Fibroblast of lung (primary cell): ENCODE results near the gene DPP7. TPM values are rescaled to one million over a fixed set of nuclear protein-coding genes. Genes with fewer than 3 reads are reported as not detected.

ENCODE experiments used
- DNase-seq, 2 donors: peaks; one replicate each; pipeline versions ENCODE4 v3.0.0 to v3.0.0-alpha.2; 2010; ENCODE audit warnings: low read depth in 2 of 2
- H2AFZ ChIP-seq: 2 replicates; pipeline ENCODE4 v1.5.1; 2012; ENCODE audit warnings: low read length, control low read depth, inconsistent platforms
- H3K27ac ChIP-seq: 2 replicates; pipeline ENCODE4 v1.5.1; 2011; ENCODE audit warnings: low read length, control low read depth; ENCODE audit not compliant: insufficient read depth
- H3K27me3 ChIP-seq: 2 replicates; pipeline ENCODE4 v1.5.1; 2011; ENCODE audit warnings: mild to moderate bottlenecking, low read length; ENCODE audit not compliant: control insufficient read depth, insufficient read depth
- H3K36me3 ChIP-seq: 2 replicates; pipeline ENCODE4 v1.5.1; 2011; ENCODE audit warnings: low read length; ENCODE audit not compliant: control insufficient read depth, insufficient read depth
- H3K4me1 ChIP-seq: 2 replicates; pipeline ENCODE4 v1.5.1; 2011; ENCODE audit warnings: low read length; ENCODE audit not compliant: control insufficient read depth, insufficient read depth; ENCODE audit errors: extremely low read depth
- H3K4me2 ChIP-seq: 2 replicates; pipeline ENCODE4 v1.5.1; 2011; ENCODE audit warnings: low read length, control low read depth; ENCODE audit not compliant: insufficient read depth; ENCODE audit errors: extremely low read depth
- H3K4me3 ChIP-seq, 4 experiments: fragments of 200-600 bp in 1 of 4; sonication (generic) in 1 of 4; replicated peaks in 1 of 4; 2 replicates each; pipeline ENCODE4 v1.5.1; 2011 to 2016; ENCODE audit warnings: low read length in 4 of 4, low read depth in 3 of 4, mild to moderate bottlenecking in 3 of 4, control low read depth in 2 of 4, inconsistent platforms in 1 of 4, mixed read lengths in 1 of 4; ENCODE audit not compliant: insufficient read depth in 1 of 4; ENCODE audit errors: control extremely low read depth in 1 of 4
- H3K79me2 ChIP-seq: 2 replicates; pipeline ENCODE4 v1.5.1; 2012; ENCODE audit warnings: mild to moderate bottlenecking, low read length, inconsistent platforms; ENCODE audit not compliant: control insufficient read depth, insufficient read depth
- H3K9ac ChIP-seq: 2 replicates; pipeline ENCODE4 v1.5.1; 2011; ENCODE audit warnings: mild to moderate bottlenecking, low read length, control low read depth; ENCODE audit not compliant: insufficient read depth
- H3K9me3 ChIP-seq: 2 replicates; pipeline ENCODE4 v1.5.1; 2012; ENCODE audit warnings: low read depth, low read length; ENCODE audit not compliant: control insufficient read depth, insufficient read depth
- H4K20me1 ChIP-seq: 2 replicates; pipeline ENCODE4 v1.5.1; 2011; ENCODE audit warnings: low read length; ENCODE audit not compliant: control insufficient read depth, insufficient read depth; ENCODE audit errors: extremely low read depth
- CTCF ChIP-seq, 2 donors: IDR thresholded peaks in 1 of 2; conservative IDR thresholded peaks in 1 of 2; 1 replicate in 1 of 2; 2 replicates in 1 of 2; pipeline ENCODE4 v1.5.1; 2011 to 2012; ENCODE audit warnings: low read length in 2 of 2, control low read depth in 1 of 2, inconsistent platforms in 1 of 2, low read depth in 1 of 2, mild to moderate bottlenecking in 1 of 2
- EZH2 ChIP-seq: IDR thresholded peaks from 2 replicates; pipeline ENCODE4 v1.5.1; 2012; ENCODE audit warnings: low read length, control low read depth, mild to moderate bottlenecking; ENCODE audit errors: missing control alignments
- polyA plus RNA-seq, 2 donors: library from polyadenylated mRNA; depleted of rRNA in 1 of 2; stranded (reverse) in 1 of 2; unstranded in 1 of 2; fragments of >200 nt; gene quantifications; 2 replicates each; pipeline ENCODE4 v1.2.1, GENCODE V29; 2011 to 2012; ENCODE audit warnings: missing spikeins in 1 of 2
- total RNA-seq: library from RNA; depleted of rRNA; stranded (reverse); fragments of >200 nt; gene quantifications from 2 replicates; pipeline ENCODE4 v1.2.1, GENCODE V29; 2014

DPP7 gene
- total and polyA plus RNA-seq, 2 donors (not counting 1 experiment from before 2014, with no cell fraction given), result 28.6 to 126 TPM

GRCh38 chr9:137097761-137098462, 16.6 kb downstream of the DPP7 start:
- H4K20me1 ChIP-seq, result no peaks in the 10 kb centered on the region
- no peak overlapping the region for H2AFZ ChIP-seq
- H3K36me3 ChIP-seq, result peaks cover 33% of the 10 kb centered on the region
- no peak overlapping the region for H3K4me2 ChIP-seq
- TF ChIP-seq EZH2 (no peak), CTCF (conservative IDR thresholded peaks at IDR 0.05 in 1 of 2, IDR thresholded peaks at IDR 0.05 in 1 of 2; ENCODE audit: low read depth in 1 of 2, low read length in 2 of 2) (no peak)
- no peaks in the 10 kb centered on the region for H3K79me2 ChIP-seq
- no peak for DNase-seq
- no peak overlapping the region for H3K4me3 ChIP-seq
- no peak overlapping the region for H3K9ac ChIP-seq
- no peaks in the 10 kb centered on the region for H3K27me3 ChIP-seq
- H3K9me3 ChIP-seq, result peaks cover 7% of the 10 kb centered on the region
- no peak overlapping the region for H3K27ac ChIP-seq
- H3K4me1 ChIP-seq, result no peaks in the 10 kb centered on the region

- H3K9me3 ChIP-seq, result peaks cover 1% of the 10 kb centered on the region
- no peaks in the 10 kb centered on the region for H3K4me1 ChIP-seq
- H3K36me3 ChIP-seq, result peaks cover 23% of the 10 kb centered on the region
- H3K4me2 ChIP-seq, result no peak overlapping the region
- TF ChIP-seq EZH2 (no peak), CTCF (conservative IDR thresholded peaks at IDR 0.05 in 1 of 2, IDR thresholded peaks at IDR 0.05 in 1 of 2; ENCODE audit: low read depth in 1 of 2, low read length in 2 of 2) (no peak)
- DNase-seq, result no peak
- H4K20me1 ChIP-seq, result no peaks in the 10 kb centered on the region
- no peak overlapping the region for H2AFZ ChIP-seq
- no peaks in the 10 kb centered on the region for H3K27me3 ChIP-seq
- no peak overlapping the region for H3K4me3 ChIP-seq
- H3K27ac ChIP-seq, result no peak overlapping the region
- no peak overlapping the region for H3K9ac ChIP-seq
- no peaks in the 10 kb centered on the region for H3K79me2 ChIP-seq
Measured at GRCh38 chr9:137096785-137097546, 17.6 kb downstream of the DPP7 start.

- H2AFZ ChIP-seq, result no peak overlapping the region
- no peaks in the 10 kb centered on the region for H3K4me1 ChIP-seq
- peaks cover 17% of the 10 kb centered on the region for H3K36me3 ChIP-seq
- no peaks in the 10 kb centered on the region for H3K9me3 ChIP-seq
- H3K27ac ChIP-seq, result no peak overlapping the region
- H3K4me2 ChIP-seq, result no peak overlapping the region
- no peak overlapping the region for H3K4me3 ChIP-seq
- H3K79me2 ChIP-seq, result no peaks in the 10 kb centered on the region
- no peaks in the 10 kb centered on the region for H4K20me1 ChIP-seq
- no peak overlapping the region for H3K9ac ChIP-seq
- no peak for DNase-seq
- H3K27me3 ChIP-seq, result no peaks in the 10 kb centered on the region
- TF ChIP-seq EZH2 (no peak), CTCF (conservative IDR thresholded peaks at IDR 0.05 in 1 of 2, IDR thresholded peaks at IDR 0.05 in 1 of 2; ENCODE audit: low read depth in 1 of 2, low read length in 2 of 2) (no peak)
Measured at GRCh38 chr9:137095664-137096517, 18.6 kb downstream of the DPP7 start.
